Hematopoietic multipotent progenitor cell treated with erythropoietin and hydrocortisone succinate and interleukin-3 and kit ligand, for 4 days (in vitro differentiated cells): ENCODE data around the gene ZNF280D.
A peak's percentile ranks its signal among the peaks of the same experiment; 100 is the strongest.
"Not testable (repeated sequence)": the region's sequence is repeated elsewhere in the genome, so short reads cannot be mapped to it uniquely, and the experiment has no call there.

Experiments
- DNase-seq: peaks from one replicate; pipeline ENCODE4 v3.0.0-alpha.2; 2015

ZNF280D gene

GRCh38 chr15:56709502-56709901, 23.8 kb downstream of the ZNF280D start:
- DNase-seq: not testable (repeated sequence)

GRCh38 chr15:56699743-56700142, 33.6 kb downstream of the ZNF280D start:
- DNase-seq: no peak

- no peak for DNase-seq
Measured at GRCh38 chr15:56698270-56698669, 35.0 kb downstream of the ZNF280D start.

GRCh38 chr15:56693761-56694160, 39.5 kb downstream of the ZNF280D start:
- no peak for DNase-seq

GRCh38 chr15:56690733-56691132, 42.6 kb downstream of the ZNF280D start:
- DNase-seq: no peak

- peak; percentile 1 for DNase-seq
Measured at GRCh38 chr15:56683908-56684307, 49.4 kb downstream of the ZNF280D start.

- DNase-seq: no peak
Measured at GRCh38 chr15:56681113-56681512, 52.2 kb downstream of the ZNF280D start.

GRCh38 chr15:56679225-56679624, 54.1 kb downstream of the ZNF280D start:
- no peak for DNase-seq

GRCh38 chr15:56678571-56678970, 54.7 kb downstream of the ZNF280D start:
- DNase-seq: no peak

GRCh38 chr15:56677271-56677670, 56.0 kb downstream of the ZNF280D start:
- no peak for DNase-seq

- DNase-seq: no peak
Measured at GRCh38 chr15:56675930-56676329, 57.4 kb downstream of the ZNF280D start.

- DNase-seq: no peak
Measured at GRCh38 chr15:56674857-56675256, 58.5 kb downstream of the ZNF280D start.

- no peak for DNase-seq
Measured at GRCh38 chr15:56672721-56673120, 60.6 kb downstream of the ZNF280D start.

GRCh38 chr15:56667517-56667916, 65.8 kb downstream of the ZNF280D start:
- DNase-seq: peak; percentile 15

- DNase-seq: no peak
Measured at GRCh38 chr15:56660943-56661342, 72.4 kb downstream of the ZNF280D start.

GRCh38 chr15:56659197-56659596, 74.1 kb downstream of the ZNF280D start:
- DNase-seq: no peak

- no peak for DNase-seq
Measured at GRCh38 chr15:56654624-56655023, 78.7 kb downstream of the ZNF280D start.

GRCh38 chr15:56654216-56654615, 79.1 kb downstream of the ZNF280D start:
- DNase-seq: no peak

GRCh38 chr15:56653787-56654186, 79.5 kb downstream of the ZNF280D start:
- DNase-seq: no peak

- no peak for DNase-seq
Measured at GRCh38 chr15:56653107-56653506, 80.2 kb downstream of the ZNF280D start.

GRCh38 chr15:56648311-56648710, 85.0 kb downstream of the ZNF280D start:
- DNase-seq: no peak

- DNase-seq: no peak
Measured at GRCh38 chr15:56640549-56640948, 92.8 kb downstream of the ZNF280D start.

GRCh38 chr15:56640127-56640526, 93.2 kb downstream of the ZNF280D start:
- no peak for DNase-seq

- DNase-seq: no peak
Measured at GRCh38 chr15:56639631-56640030, 93.7 kb downstream of the ZNF280D start.

- no peak for DNase-seq
Measured at GRCh38 chr15:56631765-56632164, 101.5 kb downstream of the ZNF280D start.
